Heart left ventricle (tissue), 13 donors: ENCODE measurements around the gene IL22.

ENCODE experiments used
- CTCF ChIP-seq, 12 donors: fragments of 200-600 bp; sonication (generic) in 4 of 12; IDR thresholded peaks; one replicate each; pipeline versions ENCODE4 v1.5.0 to v1.8.0; 2018 to 2022; ENCODE audit warnings: antibody characterized with exemption in 12 of 12, mild to moderate bottlenecking in 5 of 12
- POLR2A ChIP-seq, 2 donors: fragments of 450-650 bp; IDR thresholded peaks; one replicate each; pipeline ENCODE4 v1.6.1; 2017; ENCODE audit warnings: antibody characterized with exemption in 2 of 2, mild to moderate bottlenecking in 2 of 2, moderate library complexity in 2 of 2
- donor health status: ischemic (EF 13 %, LVEDD 7.1; RV severe dilation, severe dysfunction).
- donor health status: DM: no; HTN: yes; CAD: no.
- donor health status: DM: no; HTN: no; CAD: no.
- donor health status: ischemic (EF 25% LVEDD 6.9; RV normal size, moderate dysfunction).
- donor health status: ischemic (EF 25% LVEDD 5.7; RV mildly dilated, moderate dysfunction).
- donor health status: ischemic (EF 35%, LVEDD 5.7; RV mildly dilated, moderate dysfunction).
- donor health status: nonischemic (EF 11% LVEDD 7.7; RV severe dilation, severe dysfunction).
- donor health status: DM: yes; HTN: yes; CAD: no.
- donor health status: PGD.
- donor health status: ischemic (EF 29% LVEDD 5.4; RV normal size, mild dysfunction).
- donor health status: nonischemic (EF 23%, LVEDD 6.1; RV moderate dilation, normal function).

DNA sequence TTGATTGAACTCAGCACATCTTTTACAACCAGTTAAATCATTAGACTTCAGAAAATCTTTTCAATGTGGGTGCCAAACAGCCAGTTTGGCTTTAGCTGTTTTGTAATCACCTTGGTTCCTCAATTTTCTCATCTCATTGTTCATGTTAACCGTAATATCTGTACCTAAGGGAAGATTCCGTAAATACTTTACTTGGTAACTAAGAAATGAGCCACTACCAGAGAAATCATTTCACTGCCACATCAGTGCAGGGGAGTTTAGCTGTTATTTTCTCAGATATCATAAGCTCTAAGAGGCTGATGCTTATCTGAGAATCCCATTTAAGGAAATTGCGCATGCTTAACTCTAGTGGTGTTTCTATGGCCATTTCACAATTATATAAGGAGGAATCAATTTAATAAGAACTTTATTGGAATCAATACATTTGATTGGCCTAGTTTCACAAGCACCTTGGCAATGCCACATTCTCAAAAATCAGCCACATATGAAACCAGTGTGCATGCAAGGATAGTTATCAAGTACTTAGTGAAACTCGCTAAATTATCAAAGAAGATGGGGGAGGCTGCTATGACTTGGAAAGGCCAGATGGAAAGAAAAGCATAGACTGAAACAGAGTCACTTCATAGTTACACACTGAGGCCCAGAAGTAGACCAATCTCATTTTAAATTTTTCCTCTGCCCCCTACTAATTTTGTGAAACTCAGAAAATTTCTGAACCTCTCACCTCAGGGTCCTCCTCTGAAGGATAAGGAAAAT lies 28.1 kb upstream of the IL22 start:
- TF ChIP-seq CTCF (IDR thresholded peaks at IDR 0.05) = no peak
- TF ChIP-seq POLR2A (IDR thresholded peaks at IDR 0.05) = no peak
